Stomach smooth muscle (tissue), 2 donors: Measurements from ENCODE around the gene CLDN14.
A peak's percentile ranks its signal among the peaks of the same experiment; 100 is the strongest.

Experiments
- H3K27ac ChIP-seq: one replicate; pipeline ENCODE4 v1.7.0; 2013; ENCODE audit warnings: mild to moderate bottlenecking, low read length, inconsistent platforms
- H3K27me3 ChIP-seq, 2 donors: one replicate each; pipeline ENCODE4 v1.7.0; 2013; ENCODE audit warnings: low read length in 2 of 2; ENCODE audit not compliant: insufficient read depth in 2 of 2, control insufficient read depth in 1 of 2
- H3K36me3 ChIP-seq, 2 donors: one replicate each; pipeline ENCODE4 v1.7.0; 2013; ENCODE audit warnings: low read length in 2 of 2; ENCODE audit not compliant: control insufficient read depth in 2 of 2, insufficient read depth in 2 of 2
- H3K4me1 ChIP-seq: one replicate; pipeline ENCODE4 v1.7.0; 2013; ENCODE audit warnings: low read length; ENCODE audit not compliant: control insufficient read depth, insufficient read depth
- H3K4me3 ChIP-seq, 2 donors: one replicate each; pipeline ENCODE4 v1.7.0; 2013; ENCODE audit warnings: low read length in 2 of 2
- H3K9ac ChIP-seq, 2 donors: one replicate each; pipeline ENCODE4 v1.7.0; 2013; ENCODE audit warnings: low read length in 2 of 2, mild to moderate bottlenecking in 1 of 2
- H3K9me3 ChIP-seq, 2 donors: one replicate each; pipeline ENCODE4 v1.7.0; 2013; ENCODE audit warnings: low read length in 2 of 2; ENCODE audit not compliant: control insufficient read depth in 2 of 2
- donor health status: healthy.
- donor health status: Pancreatic carcinoma.

CLDN14 gene

GRCh38 chr21:36434144-36434543, 45.8 kb downstream of the CLDN14 start:
- no peak overlapping the region for H3K9ac ChIP-seq
- H3K9me3 ChIP-seq = peaks cover 0 to 3% of the 10 kb centered on the region in 2 donors
- H3K4me3 ChIP-seq = no peak overlapping the region
- H3K27me3 ChIP-seq = peaks cover 0 to 5% of the 10 kb centered on the region in 2 donors
- no peak overlapping the region for H3K27ac ChIP-seq
- H3K36me3 ChIP-seq = no peaks in the 10 kb centered on the region
- no peaks in the 10 kb centered on the region for H3K4me1 ChIP-seq

DNA sequence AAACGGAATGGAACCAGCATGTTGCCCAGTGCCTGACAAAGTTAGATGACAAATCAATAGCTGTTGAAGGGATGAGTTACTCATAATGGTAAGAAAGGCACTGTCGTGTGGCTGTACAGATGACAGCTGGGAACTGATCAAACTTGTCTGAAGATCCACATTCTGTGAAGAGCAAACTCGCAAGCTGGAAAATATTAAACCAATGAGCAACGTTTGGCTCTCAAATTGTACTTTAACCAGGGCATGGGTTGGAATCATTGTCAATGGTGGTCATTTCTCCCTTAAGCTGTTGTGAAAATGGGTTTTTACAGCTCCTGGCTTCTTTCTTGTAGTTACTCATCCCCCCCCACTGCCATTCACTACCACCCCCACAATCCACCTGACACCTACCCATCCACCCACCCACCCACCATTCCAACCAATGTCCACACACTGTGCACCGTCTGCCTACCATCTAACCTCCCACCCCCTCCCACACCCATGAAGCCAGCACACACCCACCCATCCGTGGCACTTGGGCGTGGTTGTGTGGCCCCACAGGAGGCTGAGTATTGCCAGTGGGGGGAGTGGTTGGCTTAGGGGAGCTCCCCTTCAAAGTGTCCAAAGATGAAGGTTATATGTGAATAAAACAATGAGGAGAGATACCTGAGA, 46.7 kb downstream of the CLDN14 start:
- no peak overlapping the region for H3K9ac ChIP-seq
- no peak overlapping the region for H3K27ac ChIP-seq
- H3K27me3 ChIP-seq = peaks cover 0 to 5% of the 10 kb centered on the region in 2 donors
- no peak overlapping the region for H3K4me3 ChIP-seq
- H3K36me3 ChIP-seq = no peaks in the 10 kb centered on the region
- no peaks in the 10 kb centered on the region for H3K4me1 ChIP-seq
- peaks cover 0 to 3% of the 10 kb centered on the region in 2 donors for H3K9me3 ChIP-seq

- H3K4me1 ChIP-seq = no peaks in the 10 kb centered on the region
- H3K4me3 ChIP-seq = no peak overlapping the region
- no peaks in the 10 kb centered on the region for H3K36me3 ChIP-seq
- H3K9ac ChIP-seq = no peak overlapping the region
- no peaks in the 10 kb centered on the region for H3K9me3 ChIP-seq
- no peak overlapping the region for H3K27ac ChIP-seq
- peaks cover 0 to 5% of the 10 kb centered on the region in 2 donors for H3K27me3 ChIP-seq
Measured at GRCh38 chr21:36431252-36431651, 48.7 kb downstream of the CLDN14 start.

GRCh38 chr21:36430841-36431240, 49.1 kb downstream of the CLDN14 start:
- Histone ChIP-seq H3K9ac (no peak overlapping the region), H3K27me3 (peaks cover 0 to 5% of the 10 kb centered on the region in 2 donors), H3K4me3 (no peak overlapping the region), H3K36me3 (no peaks in the 10 kb centered on the region), H3K27ac (no peak overlapping the region), H3K9me3 (no peaks in the 10 kb centered on the region), H3K4me1 (no peaks in the 10 kb centered on the region)

DNA sequence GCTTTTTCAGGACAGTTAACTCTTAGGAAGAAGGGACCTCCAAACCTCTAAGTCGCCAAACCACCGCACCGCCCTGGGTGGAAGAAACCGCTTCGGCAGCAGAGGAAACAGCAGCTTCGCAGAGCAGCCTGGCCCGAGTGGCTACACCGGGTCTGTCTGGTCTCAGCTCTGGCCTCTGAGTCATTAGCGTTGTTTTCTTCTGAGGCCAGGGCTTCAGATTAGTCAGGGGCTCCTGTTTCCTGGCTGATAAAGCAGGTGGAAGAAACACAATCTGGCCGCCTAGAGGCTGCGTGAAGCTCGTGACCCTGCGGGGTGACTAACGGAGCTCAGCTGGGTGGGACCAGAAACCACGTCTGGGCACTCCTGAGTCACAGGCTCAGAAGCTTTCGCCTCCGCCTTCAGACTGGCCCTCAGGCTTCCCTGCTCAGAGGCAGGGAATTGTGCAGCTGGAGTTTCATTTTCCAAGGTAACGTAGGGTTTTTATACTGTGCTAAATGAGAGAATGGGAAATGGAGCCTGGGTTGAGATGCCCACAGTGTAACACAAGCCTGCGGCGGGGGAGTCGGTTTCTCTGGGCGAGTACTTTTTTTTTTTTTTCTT, 49.9 kb downstream of the CLDN14 start:
- Histone ChIP-seq H3K9ac (peak overlapping the region in 1 of 2 donors; percentile 21), H3K4me3 (peak overlapping the region; percentile 4 to 44), H3K27me3 (peaks cover 0 to 5% of the 10 kb centered on the region in 2 donors), H3K27ac (no peak overlapping the region), H3K9me3 (no peaks in the 10 kb centered on the region), H3K4me1 (no peaks in the 10 kb centered on the region), H3K36me3 (no peaks in the 10 kb centered on the region)

GRCh38 chr21:36428761-36429432, 51.0 kb downstream of the CLDN14 start:
- H3K27me3 ChIP-seq = peaks cover 0 to 3% of the 10 kb centered on the region in 2 donors
- no peaks in the 10 kb centered on the region for H3K4me1 ChIP-seq
- H3K36me3 ChIP-seq = no peaks in the 10 kb centered on the region
- H3K9ac ChIP-seq = no peak overlapping the region
- no peak overlapping the region for H3K27ac ChIP-seq
- H3K9me3 ChIP-seq = no peaks in the 10 kb centered on the region
- H3K4me3 ChIP-seq = no peak overlapping the region

DNA sequence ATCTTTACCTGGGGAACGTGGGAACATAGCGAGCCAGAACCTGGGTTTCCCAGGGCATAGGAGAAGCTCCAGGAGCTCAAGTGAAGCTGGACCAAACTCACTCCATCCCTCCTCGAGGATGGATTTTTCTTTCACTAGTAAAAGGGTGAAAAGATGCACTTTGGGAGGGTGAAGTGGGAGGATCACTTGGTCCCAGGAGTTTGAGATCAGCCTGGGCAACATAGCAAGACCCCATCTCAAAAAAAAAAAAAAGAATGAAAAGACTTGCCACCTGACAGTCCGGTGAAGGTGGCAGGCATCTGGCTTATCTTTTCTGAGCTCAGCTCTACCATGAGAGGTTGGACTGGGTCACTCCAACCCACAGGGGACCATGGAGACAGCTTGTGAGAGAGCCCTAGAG, 52.4 kb downstream of the CLDN14 start:
- no peak overlapping the region for H3K27ac ChIP-seq

DNA sequence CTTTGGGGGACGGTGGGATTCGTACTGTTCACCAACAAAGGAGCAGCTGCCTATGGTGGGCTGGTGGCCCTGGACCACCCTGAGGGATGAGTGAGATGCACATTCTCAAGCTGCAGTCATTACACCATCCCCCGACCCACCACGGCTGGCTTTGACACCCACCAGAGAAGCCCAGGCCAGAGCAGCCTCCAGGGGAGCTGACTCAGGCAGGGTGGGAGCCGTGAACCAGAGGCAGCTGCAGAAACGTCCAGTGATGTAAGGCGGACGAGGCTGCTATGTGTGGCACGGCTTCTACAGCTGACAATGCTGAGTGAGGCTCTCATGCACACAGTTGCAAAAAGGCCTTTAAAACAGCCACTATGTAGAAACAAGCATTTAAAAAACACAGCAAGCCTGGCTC, 54.6 kb downstream of the CLDN14 start:
- no peak overlapping the region for H3K9ac ChIP-seq
- no peaks in the 10 kb centered on the region for H3K27me3 ChIP-seq

More for the DNA sequence above, 52.4 kb downstream of the CLDN14 start:
- no peaks in the 10 kb centered on the region for H3K9me3 ChIP-seq
- peaks cover 0 to 2% of the 10 kb centered on the region in 2 donors for H3K27me3 ChIP-seq
- no peaks in the 10 kb centered on the region for H3K4me1 ChIP-seq
- no peaks in the 10 kb centered on the region for H3K36me3 ChIP-seq
- no peak overlapping the region for H3K4me3 ChIP-seq
- H3K9ac ChIP-seq = no peak overlapping the region

GRCh38 chr21:36424592-36424991, 55.3 kb downstream of the CLDN14 start:
- Histone ChIP-seq H3K9me3 (no peaks in the 10 kb centered on the region), H3K4me3 (no peak overlapping the region), H3K36me3 (no peaks in the 10 kb centered on the region), H3K9ac (no peak overlapping the region), H3K27ac (no peak overlapping the region), H3K4me1 (peaks cover 2% of the 10 kb centered on the region), H3K27me3 (no peaks in the 10 kb centered on the region)

More for the DNA sequence above, 54.6 kb downstream of the CLDN14 start:
- no peak overlapping the region for H3K27ac ChIP-seq
- no peak overlapping the region for H3K4me3 ChIP-seq
- no peaks in the 10 kb centered on the region for H3K9me3 ChIP-seq
- no peaks in the 10 kb centered on the region for H3K4me1 ChIP-seq
- no peaks in the 10 kb centered on the region for H3K36me3 ChIP-seq

- Histone ChIP-seq H3K4me3 (no peak overlapping the region), H3K9ac (no peak overlapping the region), H3K27me3 (no peaks in the 10 kb centered on the region), H3K4me1 (peaks cover 2% of the 10 kb centered on the region), H3K9me3 (no peaks in the 10 kb centered on the region), H3K27ac (no peak overlapping the region), H3K36me3 (no peaks in the 10 kb centered on the region)
Measured at GRCh38 chr21:36423771-36424433, 56.0 kb downstream of the CLDN14 start.
